Measurements from ENCODE around the gene ADAMTSL3.

ADAMTSL3 gene

DNA sequence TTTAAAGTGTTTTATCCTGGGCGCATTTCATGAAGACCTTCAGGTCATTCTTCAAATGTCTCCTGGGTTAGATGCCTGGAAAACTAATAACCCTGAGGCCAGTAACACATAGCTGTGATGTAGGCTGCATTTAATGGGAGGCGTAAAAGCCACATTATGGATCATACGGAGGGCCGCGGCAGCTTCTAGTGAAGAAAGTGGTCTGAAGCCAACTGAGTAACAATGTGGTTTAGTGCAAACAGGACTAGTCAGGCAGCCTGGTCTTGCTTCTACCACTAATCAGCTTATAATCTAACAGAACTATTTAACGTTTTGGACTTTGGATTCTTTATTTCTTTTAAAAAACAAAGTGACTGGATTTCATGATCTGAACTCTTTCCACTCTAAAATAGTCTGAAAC is 54.4 kb downstream of the ADAMTSL3 start:
- no peak for DNase-seq

GRCh38 chr15:83709241-83709640 is 55.3 kb downstream of the ADAMTSL3 start:
- no peak for DNase-seq

DNA sequence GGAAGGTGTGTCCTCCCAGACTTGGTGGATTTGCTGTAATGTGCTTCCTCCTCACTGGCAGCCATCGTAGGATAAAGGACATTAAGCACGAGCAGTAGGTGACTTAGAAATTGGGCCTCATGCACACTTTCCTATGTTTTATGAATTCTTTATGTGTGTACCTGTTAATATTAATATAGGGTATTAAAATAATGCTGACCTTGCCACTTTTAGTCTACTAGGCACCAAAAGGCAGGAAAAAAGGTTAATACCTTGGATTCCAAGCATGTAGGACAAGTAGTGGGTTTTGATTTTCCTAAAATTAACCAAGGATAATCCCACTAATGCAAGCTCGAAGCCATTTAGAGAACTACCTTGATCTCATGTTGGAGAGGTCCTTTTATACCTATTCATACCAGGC is 55.9 kb downstream of the ADAMTSL3 start:
- DNase-seq: no peak

DNA sequence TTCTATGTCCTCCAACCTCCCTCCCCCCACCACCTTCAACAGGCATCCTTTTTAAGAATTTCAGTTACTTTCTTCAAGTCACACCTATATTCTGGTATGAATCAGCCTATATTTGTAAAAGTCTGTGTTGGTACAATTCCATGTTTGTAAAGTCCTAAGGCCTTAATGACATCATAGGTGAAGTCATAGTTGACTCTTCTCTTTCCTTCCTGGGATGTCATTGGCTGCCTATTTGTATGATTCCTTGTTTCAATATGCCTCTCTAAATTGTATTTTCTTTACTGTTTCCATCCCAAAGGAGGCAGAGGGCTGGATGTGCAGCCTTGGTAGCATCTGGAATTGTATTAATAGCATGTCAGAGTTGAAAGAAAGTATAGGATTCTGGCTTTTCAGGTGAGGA is 56.5 kb downstream of the ADAMTSL3 start:
- no peak for DNase-seq

DNA sequence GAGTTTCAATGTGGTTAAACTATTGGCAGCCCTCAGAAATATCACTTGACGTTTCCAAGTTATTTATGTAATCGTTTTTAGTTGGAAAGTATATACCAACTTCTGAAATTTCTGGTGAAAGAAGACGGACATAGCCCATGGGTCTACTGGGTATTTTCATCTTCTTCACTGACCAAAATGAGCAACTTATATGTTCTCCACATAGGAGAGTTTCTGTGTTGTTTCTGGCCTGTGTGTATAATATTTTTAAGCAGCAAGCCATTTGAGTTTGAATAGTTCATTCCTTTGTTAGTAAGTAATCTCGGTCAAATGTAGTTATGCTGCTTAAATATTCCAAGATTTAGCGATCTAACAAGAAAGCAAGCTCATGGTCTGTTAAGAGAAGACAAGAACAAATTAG is 57.3 kb downstream of the ADAMTSL3 start:
- DNase-seq: no peak

DNA sequence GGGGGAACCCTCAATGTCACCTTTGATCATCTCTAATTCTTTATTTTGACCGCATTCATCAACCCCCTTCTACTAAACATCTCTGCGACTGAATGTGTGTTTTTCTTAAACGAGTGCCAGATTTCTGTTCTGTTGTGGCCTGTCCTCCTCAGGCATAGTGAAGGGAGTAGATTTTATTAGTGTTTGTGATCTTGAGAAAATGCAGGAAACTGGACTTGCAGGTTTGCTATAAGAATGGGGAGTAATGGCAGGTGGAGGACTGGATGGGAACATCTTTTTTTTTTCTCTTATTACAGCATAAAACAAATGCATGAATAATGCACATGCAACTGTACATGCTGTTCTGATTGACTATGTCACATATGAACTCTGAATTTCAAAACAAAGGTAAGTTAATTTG is 59.3 kb downstream of the ADAMTSL3 start:
- no peak for DNase-seq

GRCh38 chr15:83714939-83715628 is 61.2 kb downstream of the ADAMTSL3 start:
- no peak for DNase-seq

GRCh38 chr15:83716605-83717004 is 62.7 kb downstream of the ADAMTSL3 start:
- DNase-seq: no peak

DNA sequence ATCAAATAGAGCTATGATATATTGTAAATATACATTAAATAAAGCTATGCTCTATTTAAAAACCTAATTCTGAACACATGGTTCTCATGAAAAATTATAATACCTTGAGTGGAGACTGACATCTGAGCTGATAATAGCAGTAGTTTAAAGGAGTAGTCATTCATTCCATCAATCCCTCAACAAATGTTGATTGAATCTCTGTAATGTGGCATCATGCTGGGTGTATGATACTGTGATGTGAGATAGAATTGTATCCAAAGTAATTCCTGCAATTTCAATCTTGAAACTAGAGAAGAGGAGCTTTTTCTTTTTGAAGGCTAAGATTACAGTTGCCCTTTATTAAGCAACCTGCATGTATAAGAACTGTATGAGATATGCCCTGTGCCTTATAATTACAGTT is 63.1 kb downstream of the ADAMTSL3 start:
- no peak for DNase-seq

- no peak for DNase-seq
Observed at GRCh38 chr15:83720468-83720867, 66.5 kb downstream of the ADAMTSL3 start.

GRCh38 chr15:83721031-83721430 is 67.1 kb downstream of the ADAMTSL3 start:
- DNase-seq: no peak

- DNase-seq: no peak
Observed at GRCh38 chr15:83721981-83722380, 68.1 kb downstream of the ADAMTSL3 start.

DNA sequence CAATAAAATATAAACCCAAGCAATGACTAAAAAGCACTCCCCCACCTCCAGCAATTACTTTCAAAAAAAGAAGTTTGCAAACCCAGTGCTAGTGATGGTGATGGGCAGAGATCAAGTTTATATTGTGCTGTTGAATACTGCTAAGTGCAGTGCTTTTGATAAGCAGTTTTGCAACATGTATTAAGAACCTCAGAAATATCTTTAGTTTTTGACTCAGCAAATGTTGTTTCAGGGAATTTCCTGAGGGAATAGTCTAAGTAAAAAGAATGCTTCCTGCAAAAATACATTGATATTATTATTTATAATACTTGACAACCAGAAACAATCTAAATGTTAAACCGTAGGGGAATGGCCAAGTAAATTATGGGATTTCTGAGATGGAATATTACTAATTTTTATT is 69.3 kb downstream of the ADAMTSL3 start:
- DNase-seq: no peak

- DNase-seq: no peak
Observed at GRCh38 chr15:83732196-83732595, 78.3 kb downstream of the ADAMTSL3 start.

DNA sequence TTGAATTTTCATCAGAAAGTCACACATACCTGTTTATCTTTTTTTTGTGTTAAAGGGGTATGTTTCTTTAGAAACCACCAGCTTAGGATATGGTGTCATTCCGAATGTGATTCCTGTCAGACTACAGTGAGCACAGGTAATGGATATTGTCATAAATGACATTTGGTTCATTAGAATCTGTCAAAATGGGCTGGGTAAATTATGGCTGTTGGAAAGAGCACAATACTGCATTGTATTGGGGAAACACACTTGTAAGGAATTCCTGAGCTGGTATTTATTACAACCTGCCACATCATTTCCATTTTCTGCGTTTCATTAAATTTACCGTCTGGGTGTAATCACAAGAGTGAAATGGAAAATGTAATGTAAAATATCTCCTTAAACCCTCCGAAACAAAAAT is 78.8 kb downstream of the ADAMTSL3 start:
- no peak for DNase-seq

DNA sequence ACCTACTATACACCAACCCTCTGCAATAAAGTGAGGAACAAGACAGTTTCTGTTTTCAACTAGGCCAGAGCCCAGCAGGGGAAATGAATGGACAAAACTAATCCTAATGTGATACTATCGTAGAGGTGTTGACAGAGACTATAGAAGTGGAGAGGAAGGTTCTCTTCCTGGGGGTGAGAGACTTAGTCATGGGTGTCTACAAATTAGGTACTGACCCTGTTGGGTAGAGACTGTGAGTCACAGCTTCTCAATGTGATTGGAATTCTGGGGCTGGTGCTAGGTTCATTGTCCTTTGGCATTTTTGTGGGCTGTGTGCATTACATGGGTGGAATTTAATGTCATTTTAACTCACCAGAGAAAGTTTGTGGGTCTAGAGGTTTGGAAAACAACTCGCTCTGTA is 79.3 kb downstream of the ADAMTSL3 start:
- DNase-seq: no peak

DNA sequence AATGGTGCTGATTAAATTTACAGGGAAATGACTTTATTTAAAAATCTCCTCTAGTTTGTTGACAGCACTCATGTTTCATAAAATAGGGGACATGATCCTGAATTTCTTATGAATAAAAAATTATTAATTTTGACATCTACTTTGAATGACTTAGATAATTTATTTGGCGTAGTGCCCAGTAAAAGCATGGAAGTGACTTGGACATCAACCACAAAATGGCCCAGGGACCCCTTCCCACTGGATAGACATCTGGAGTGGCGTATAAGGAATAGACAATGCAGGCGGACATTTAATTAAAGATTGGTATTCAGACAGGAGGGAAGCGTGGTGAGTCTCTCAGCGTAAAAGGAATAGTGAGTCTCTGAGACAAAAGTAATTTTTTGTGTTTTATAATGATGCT is 79.8 kb downstream of the ADAMTSL3 start:
- DNase-seq: no peak

GRCh38 chr15:83734487-83734886 is 80.6 kb downstream of the ADAMTSL3 start:
- no peak for DNase-seq

GRCh38 chr15:83739629-83740028 is 85.7 kb downstream of the ADAMTSL3 start:
- DNase-seq: no peak

DNA sequence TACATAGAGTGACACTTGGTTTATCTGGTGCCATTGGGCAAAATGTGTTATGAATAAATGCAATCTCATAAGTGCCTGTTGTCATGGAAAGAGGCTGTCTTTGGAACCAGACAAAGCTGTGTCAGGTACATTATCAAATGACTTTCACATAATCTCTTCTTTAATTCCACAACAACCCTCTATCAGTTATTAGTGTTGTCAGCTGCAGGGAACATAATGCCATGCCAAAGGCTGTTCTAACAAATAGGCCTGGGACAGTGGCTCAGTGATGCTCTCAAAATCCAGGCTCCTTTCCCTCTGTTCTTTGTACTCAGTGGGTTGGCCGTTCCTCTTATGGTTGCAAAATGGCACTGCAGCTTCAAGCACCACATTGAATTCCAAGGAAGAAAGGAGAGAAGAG is 91.8 kb downstream of the ADAMTSL3 start:
- no peak for DNase-seq

GRCh38 chr15:83746231-83746630 is 92.3 kb downstream of the ADAMTSL3 start:
- no peak for DNase-seq

DNA sequence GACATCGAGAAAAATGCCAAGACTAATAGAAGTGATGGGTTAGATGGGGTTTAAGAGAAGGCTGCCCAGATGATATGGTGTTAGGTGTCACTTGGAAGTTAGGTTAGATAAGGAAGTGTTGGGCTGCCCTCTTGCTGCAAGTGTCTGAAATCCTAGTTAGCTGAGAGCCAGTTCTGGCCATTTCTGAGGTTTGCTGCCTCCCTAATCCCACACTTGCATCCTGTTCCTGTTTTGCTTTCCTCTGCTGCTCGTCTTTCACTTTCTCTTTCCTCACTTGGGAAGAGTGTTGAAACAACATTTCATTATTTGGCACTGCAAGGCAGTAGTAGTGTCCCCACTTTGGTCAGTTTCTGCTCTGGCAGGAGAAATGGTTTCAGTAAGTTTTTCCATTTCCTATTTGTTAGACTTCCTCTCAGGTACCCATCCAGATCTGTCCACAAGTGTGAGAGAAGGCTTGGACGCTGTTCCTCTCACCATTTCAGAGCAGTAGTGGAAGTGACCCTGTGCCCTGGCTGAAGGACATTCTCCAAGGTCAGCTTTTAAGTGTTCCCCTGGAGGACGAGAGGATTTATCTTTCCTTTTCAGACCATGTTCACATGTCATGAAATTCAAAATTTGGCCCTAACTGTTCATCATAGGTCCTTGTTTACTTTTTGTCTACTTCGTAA is 93.3 kb downstream of the ADAMTSL3 start:
- peak in 2 of 14 donors; percentile 2 to 17 for DNase-seq

- DNase-seq: peak in 1 of 14 donors; percentile 1
Observed at GRCh38 chr15:83747718-83748110, 93.8 kb downstream of the ADAMTSL3 start.

GRCh38 chr15:83753872-83754493 is 100.1 kb downstream of the ADAMTSL3 start:
- DNase-seq: no peak
